NCI-H2171 (cell line): ENCODE measurements around the gene CPNE4.
"Not testable (repeated sequence)": the region's sequence is repeated elsewhere in the genome, so short reads cannot be mapped to it uniquely, and the experiment has no call there.

Experiments used
- DNase-seq: peaks from one replicate; lab custom pipeline; 2025; lab: John Stamatoyannopoulos, UW

Gene CPNE4

DNA sequence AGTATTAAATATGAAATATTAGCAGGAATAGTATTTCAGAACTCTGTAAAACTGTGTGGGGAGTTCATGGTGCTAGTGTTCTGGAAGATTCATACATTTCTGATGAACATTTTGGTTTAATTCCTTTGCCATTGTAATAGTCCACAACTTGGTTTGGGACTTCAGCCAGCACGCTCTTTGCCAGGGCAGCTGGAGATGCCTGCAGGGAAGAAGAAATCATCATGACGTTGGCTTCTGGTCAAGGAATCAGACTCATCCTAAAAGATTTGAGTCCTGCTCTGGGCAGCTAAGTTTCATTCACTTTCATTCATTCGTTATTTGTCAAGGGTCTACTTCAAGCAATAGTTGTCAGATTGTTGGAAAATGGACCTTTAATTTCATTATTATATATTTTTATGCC lies 499.7 kb downstream of the CPNE4 start:
- no peak for DNase-seq

- no peak for DNase-seq
These were observed 502.2 kb downstream of the CPNE4 start for GRCh38 chr3:131532645-131533044.

DNA sequence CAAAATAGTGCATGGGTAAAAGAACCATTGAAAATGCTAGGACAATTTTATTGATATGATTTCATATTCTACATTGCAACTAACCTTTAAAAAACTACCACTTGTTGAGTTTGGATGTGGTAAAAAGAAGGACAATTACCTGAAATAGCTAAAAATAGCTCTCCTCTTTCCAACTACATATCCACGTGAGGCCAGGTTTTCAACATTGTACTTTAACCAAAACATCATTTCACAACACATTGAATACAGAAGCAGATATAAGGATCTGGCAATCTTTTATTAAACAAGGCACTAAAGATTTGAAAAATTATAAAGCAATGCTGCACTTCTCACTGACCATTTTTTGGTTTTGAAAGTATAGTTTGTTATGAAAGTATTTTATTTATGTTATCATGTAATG lies 504.0 kb downstream of the CPNE4 start:
- no peak for DNase-seq

DNA sequence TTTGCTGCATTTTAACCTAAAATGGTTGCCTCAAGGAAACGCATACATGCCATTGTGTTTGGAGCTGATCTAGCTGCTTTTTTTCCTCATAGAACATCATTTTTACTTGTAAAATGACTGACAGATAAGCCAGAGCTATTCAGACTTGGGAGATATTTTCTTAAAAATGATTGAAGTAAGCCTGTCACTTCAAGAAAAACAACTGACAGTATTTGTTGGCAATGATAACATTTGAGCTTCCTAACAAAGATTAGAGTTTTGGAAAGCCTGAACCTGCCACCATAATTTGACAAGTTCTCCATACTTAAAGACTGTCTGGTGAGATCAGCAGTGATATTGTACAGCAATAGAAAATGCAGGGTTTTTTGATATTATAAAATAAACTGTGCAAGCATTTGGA lies 504.4 kb downstream of the CPNE4 start:
- no peak for DNase-seq

DNA sequence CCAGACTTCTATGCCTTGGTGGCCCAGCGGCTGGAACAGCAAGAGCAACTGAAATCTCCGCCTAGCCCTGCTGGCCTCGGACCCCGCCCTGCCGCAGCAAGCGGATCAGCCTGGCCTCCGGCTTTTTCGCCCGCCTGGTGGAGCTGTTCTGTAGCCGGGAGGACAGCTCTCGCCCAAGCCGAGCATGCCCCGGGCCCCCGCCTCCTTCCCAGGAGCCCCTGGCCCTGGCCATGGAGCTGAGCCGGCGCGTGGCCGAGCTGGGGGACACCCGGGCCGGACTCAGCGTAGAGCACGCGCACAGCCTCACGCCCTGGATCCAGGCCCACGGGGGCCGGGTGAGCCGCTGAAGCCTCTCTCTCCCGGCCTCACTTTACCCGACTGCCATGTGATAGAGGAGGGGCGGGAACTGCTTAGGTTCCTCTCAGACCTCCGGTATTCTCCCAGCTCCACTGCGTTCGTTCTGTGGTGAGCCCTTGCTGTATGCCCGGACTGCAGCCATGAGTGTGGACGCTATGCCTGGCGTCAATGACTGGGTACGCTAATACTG lies 507.9 kb downstream of the CPNE4 start:
- peak; percentile 44 for DNase-seq

- no peak for DNase-seq
These were observed 516.1 kb downstream of the CPNE4 start for GRCh38 chr3:131518680-131519079.

DNA sequence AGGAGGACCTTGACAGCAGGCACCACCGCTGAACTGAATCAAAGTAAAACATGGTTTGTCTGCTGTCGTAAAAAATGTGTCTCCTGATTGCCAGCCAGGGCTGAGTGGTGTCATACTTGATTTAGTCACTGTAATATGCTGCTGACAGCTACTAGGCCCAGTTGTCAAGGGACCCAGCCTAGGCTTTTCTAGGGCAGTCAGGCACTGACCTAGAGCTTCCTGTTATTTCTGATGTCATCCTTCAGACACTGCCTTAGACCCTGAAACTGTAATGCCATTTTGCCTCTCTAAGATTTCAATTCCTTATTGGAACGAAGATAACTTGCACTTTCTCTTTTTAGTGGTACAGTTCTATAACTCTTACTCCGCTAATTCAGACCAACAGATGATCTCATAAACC lies 529.4 kb downstream of the CPNE4 start:
- no peak for DNase-seq

- DNase-seq = no peak
These were observed 531.5 kb downstream of the CPNE4 start for GRCh38 chr3:131503320-131503635.

GRCh38 chr3:131502530-131503319 lies 532.1 kb downstream of the CPNE4 start, which contains the start of gene MRPL3:
TSS of gene MRPL3 (minus strand) at chr3:131502971. CDS start at chr3:131502821, 150 bp downstream.
- DNase-seq = peak; percentile 98

- DNase-seq = no peak
These were observed 532.9 kb downstream of the CPNE4 start for GRCh38 chr3:131501949-131502348.

DNA sequence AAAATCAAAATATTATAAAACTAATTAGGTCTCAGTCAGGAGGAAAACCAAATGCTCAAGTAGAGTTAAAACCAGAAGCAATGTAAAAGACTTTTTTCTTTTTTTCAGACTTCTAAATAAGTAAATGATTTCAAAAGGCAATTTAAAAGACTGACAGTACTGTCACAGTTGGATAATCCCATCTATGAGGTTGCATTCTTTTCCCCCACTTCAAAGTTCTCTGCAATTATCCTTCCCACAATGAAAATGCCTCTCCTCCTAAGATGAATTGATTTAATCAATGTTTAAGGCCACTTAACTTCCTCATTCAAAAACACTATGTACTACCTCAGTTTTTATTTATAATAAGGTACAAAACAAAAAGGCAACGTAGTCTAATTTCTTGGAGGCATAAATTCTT lies 540.1 kb downstream of the CPNE4 start:
- no peak for DNase-seq

GRCh38 chr3:131491775-131492174 lies 543.0 kb downstream of the CPNE4 start:
- DNase-seq = no peak

- DNase-seq = no peak
These were observed 543.7 kb downstream of the CPNE4 start for GRCh38 chr3:131491084-131491483.

- DNase-seq = not testable (repeated sequence)
These were observed 548.3 kb downstream of the CPNE4 start for GRCh38 chr3:131486545-131486944.

DNA sequence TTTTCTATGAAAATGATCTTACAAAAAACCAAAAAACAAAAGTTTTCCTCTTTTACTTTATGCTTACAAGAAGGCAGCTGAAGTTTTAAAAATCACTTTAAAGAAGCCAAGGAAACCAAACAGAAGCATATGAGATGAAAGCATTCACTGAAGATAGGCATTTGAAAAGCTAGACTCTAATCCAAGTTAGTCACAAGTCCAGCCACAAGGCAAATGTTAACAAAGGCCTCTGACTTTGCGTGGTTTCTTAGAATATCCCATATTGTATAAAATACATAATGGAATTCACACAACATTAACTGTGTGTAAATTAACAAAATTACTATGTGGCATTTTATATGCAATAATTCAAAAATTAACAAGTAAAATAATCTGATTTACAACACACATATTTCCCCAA lies 549.7 kb downstream of the CPNE4 start:
- DNase-seq = no peak

DNA sequence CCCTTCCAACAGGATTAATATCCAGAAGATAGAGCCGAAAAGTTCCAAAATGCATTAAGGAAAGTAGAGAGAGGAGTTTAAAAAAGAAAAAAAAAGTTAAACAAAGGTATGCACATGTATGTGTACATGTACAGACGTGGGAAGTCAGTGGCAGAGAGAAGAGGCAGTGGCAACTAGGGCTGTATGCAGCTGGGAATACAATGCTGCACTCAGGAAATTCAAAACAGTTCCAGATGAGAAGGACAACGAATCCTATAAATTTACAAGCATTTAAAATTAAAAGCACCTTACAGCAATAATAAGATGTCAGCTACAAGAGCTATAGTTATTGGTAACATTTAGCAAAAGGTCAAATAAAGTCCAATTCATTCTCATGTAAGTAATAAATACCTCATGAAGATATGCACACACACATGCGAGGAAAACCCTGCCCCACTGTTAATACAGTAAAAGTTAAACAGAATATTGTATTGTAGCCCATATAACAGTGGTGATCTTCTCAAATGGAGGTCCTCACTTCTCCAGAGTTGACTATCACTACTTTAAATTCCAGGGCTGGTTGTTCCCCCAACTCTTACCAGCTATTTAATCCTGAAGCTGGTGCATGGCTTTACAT lies 550.2 kb downstream of the CPNE4 start:
- DNase-seq = no peak
